ENCODE results near the gene ARHGAP24. TPM values are rescaled to one million over a fixed set of nuclear protein-coding genes. Genes with fewer than 3 reads are reported as not detected.
A peak's percentile ranks its signal among the peaks of the same experiment; 100 is the strongest.

The ARHGAP24 gene
- total RNA-seq, 4 donors from 2014 or later: 41.6 to 71.2 (median 62.0) TPM

GRCh38 chr4:85784348-85784747 lies 309.4 kb downstream of the ARHGAP24 start:
- Histone ChIP-seq H3K4me1 (peaks cover 0 to 22% (median 8%) of the 10 kb centered on the region in 4 donors), H3K4me3 (no peak overlapping the region), H3K27ac (peak overlapping the region in 1 of 4 donors; percentile 0), H3K9me3 (no peaks in the 10 kb centered on the region), H3K27me3 (no peaks in the 10 kb centered on the region), H3K36me3 (no peaks in the 10 kb centered on the region)
- DNase-seq (ENCODE audit: low spot score in 2 of 2): no peak
- TF ChIP-seq EP300 (IDR thresholded peaks at IDR 0.05) (no peak), CTCF (IDR thresholded peaks at IDR 0.05) (no peak), POLR2A (IDR thresholded peaks at IDR 0.05) (no peak)
- WGBS, 2 donors: 74 to 93% methylated on average over 3 of the region's 3 CpGs

GRCh38 chr4:85784947-85785346 lies 310.0 kb downstream of the ARHGAP24 start:
- H3K36me3 ChIP-seq: no peaks in the 10 kb centered on the region
- no peak for DNase-seq (ENCODE audit: low spot score in 2 of 2)
- no peak overlapping the region for H3K27ac ChIP-seq
- WGBS, 2 donors: 86 to 96% methylated on average over 1 of the region's 1 CpG
- H3K27me3 ChIP-seq: no peaks in the 10 kb centered on the region
- peaks cover 0 to 22% (median 8%) of the 10 kb centered on the region in 4 donors for H3K4me1 ChIP-seq
- no peak for TF ChIP-seq EP300 (IDR thresholded peaks at IDR 0.05)
- TF ChIP-seq CTCF (IDR thresholded peaks at IDR 0.05): no peak
- TF ChIP-seq POLR2A (IDR thresholded peaks at IDR 0.05): no peak
- no peaks in the 10 kb centered on the region for H3K9me3 ChIP-seq
- H3K4me3 ChIP-seq: no peak overlapping the region

- H3K27ac ChIP-seq: no peak overlapping the region
- WGBS, 2 donors: 78 to 80% methylated on average over 3 of the region's 3 CpGs
- TF ChIP-seq EP300 (IDR thresholded peaks at IDR 0.05) (no peak), CTCF (IDR thresholded peaks at IDR 0.05) (no peak), POLR2A (IDR thresholded peaks at IDR 0.05) (no peak)
These were observed 312.2 kb downstream of the ARHGAP24 start for GRCh38 chr4:85787133-85787532.

GRCh38 chr4:85788604-85789003 lies 313.7 kb downstream of the ARHGAP24 start:
- Histone ChIP-seq H3K9me3 (no peaks in the 10 kb centered on the region), H3K4me3 (no peak overlapping the region), H3K36me3 (no peaks in the 10 kb centered on the region), H3K4me1 (peaks cover 0 to 51% (median 11%) of the 10 kb centered on the region in 4 donors), H3K27ac (no peak overlapping the region), H3K27me3 (no peaks in the 10 kb centered on the region)
- 34 to 60% methylated on average over 2 of the region's 2 CpGs for whole genome bisulfite sequencing, 2 donors
- DNase-seq (ENCODE audit: low spot score in 2 of 2): no peak
- no peak for TF ChIP-seq EP300 (IDR thresholded peaks at IDR 0.05)
- no peak for TF ChIP-seq CTCF (IDR thresholded peaks at IDR 0.05)
- TF ChIP-seq POLR2A (IDR thresholded peaks at IDR 0.05): no peak

More at GRCh38 chr4:85787133-85787532, 312.2 kb downstream of the ARHGAP24 start:
- Histone ChIP-seq H3K4me1 (peaks cover 0 to 39% (median 10%) of the 10 kb centered on the region in 4 donors), H3K4me3 (no peak overlapping the region), H3K9me3 (no peaks in the 10 kb centered on the region), H3K27me3 (no peaks in the 10 kb centered on the region), H3K36me3 (no peaks in the 10 kb centered on the region)
- DNase-seq (ENCODE audit: low spot score in 2 of 2): no peak

- H3K36me3 ChIP-seq: no peaks in the 10 kb centered on the region
- TF ChIP-seq EP300 (IDR thresholded peaks at IDR 0.05): no peak
- no peak for TF ChIP-seq CTCF (IDR thresholded peaks at IDR 0.05)
- no peak for TF ChIP-seq POLR2A (IDR thresholded peaks at IDR 0.05)
- H3K27me3 ChIP-seq: no peaks in the 10 kb centered on the region
- no peaks in the 10 kb centered on the region for H3K9me3 ChIP-seq
- peaks cover 0 to 44% (median 8%) of the 10 kb centered on the region in 4 donors for H3K4me1 ChIP-seq
- DNase-seq (ENCODE audit: low spot score in 2 of 2): no peak
- no peak overlapping the region for H3K4me3 ChIP-seq
- WGBS, 2 donors: 84 to 85% methylated on average over 3 of the region's 3 CpGs
- H3K27ac ChIP-seq: no peak overlapping the region
These were observed 314.3 kb downstream of the ARHGAP24 start for GRCh38 chr4:85789241-85789640.
